Neural cell (in vitro differentiated cells): ENCODE results near the gene RXFP4.

Source experiments
- CTCF ChIP-seq: fragments of 450-650 bp; IDR thresholded peaks from 2 replicates; pipeline ENCODE4 v1.5.1; 2014; ENCODE audit warnings: antibody characterized with exemption, mild to moderate bottlenecking, moderate library complexity; ENCODE audit not compliant: poor library complexity, severe bottlenecking
- POLR2AphosphoS5 ChIP-seq: IDR thresholded peaks from 2 replicates; pipeline ENCODE4 v1.6.1; 2012
- TAF1 ChIP-seq: IDR thresholded peaks from 2 replicates; pipeline ENCODE4 v1.6.1; 2012; ENCODE audit warnings: low read depth

- TF ChIP-seq TAF1 (no peak), CTCF (no peak), POLR2AphosphoS5 (no peak)
Measured at GRCh38 chr1:155925506-155925905, 15.9 kb upstream of the RXFP4 start.
